WERI-Rb-1 (cell line): Measurements from ENCODE around the gene ZDHHC19.

Experiments
- DNase-seq: peaks from one replicate; pipeline ENCODE4 v3.0.0-alpha.2; 2020
- H3K27ac ChIP-seq: fragments of 250-450 bp; sonication (Bioruptor Pico); 2 replicates; pipeline ENCODE4 v1.5.1; 2020; ENCODE audit warnings: mild to moderate bottlenecking, moderate library complexity
- H3K27me3 ChIP-seq: fragments of 250-450 bp; sonication (Bioruptor Pico); 2 replicates; pipeline ENCODE4 v1.5.1; 2021; ENCODE audit warnings: mild to moderate bottlenecking, low read depth, moderate library complexity; ENCODE audit not compliant: insufficient read depth, severe bottlenecking
- H3K36me3 ChIP-seq: fragments of 250-450 bp; sonication (Bioruptor Pico); 2 replicates; pipeline ENCODE4 v1.5.1; 2020; ENCODE audit warnings: mild to moderate bottlenecking, moderate library complexity
- H3K4me3 ChIP-seq: 2 replicates; pipeline ENCODE4 v1.5.1; 2011; ENCODE audit warnings: low read depth, mild to moderate bottlenecking, control low read depth, low read length
- H3K9me3 ChIP-seq: fragments of 250-450 bp; sonication (Bioruptor Pico); 2 replicates; pipeline ENCODE4 v1.5.1; 2021; ENCODE audit warnings: mild to moderate bottlenecking, moderate library complexity; ENCODE audit not compliant: severe bottlenecking
- CTCF ChIP-seq: IDR thresholded peaks from 2 replicates; pipeline ENCODE4 v1.5.1; 2011; ENCODE audit warnings: low read depth, mild to moderate bottlenecking, control low read depth, inconsistent platforms, low read length

The ZDHHC19 gene

GRCh38 chr3:196156160-196156559, 55.0 kb downstream of the ZDHHC19 start:
- no peak overlapping the region for H3K27ac ChIP-seq
- H3K36me3 ChIP-seq = no peaks in the 10 kb centered on the region
- H3K27me3 ChIP-seq = no peaks in the 10 kb centered on the region
- no peak overlapping the region for H3K4me3 ChIP-seq
- no peak for TF ChIP-seq CTCF
- no peaks in the 10 kb centered on the region for H3K9me3 ChIP-seq
- no peak for DNase-seq

GRCh38 chr3:196150481-196150880, 60.7 kb downstream of the ZDHHC19 start:
- Histone ChIP-seq H3K36me3 (no peaks in the 10 kb centered on the region), H3K9me3 (no peaks in the 10 kb centered on the region), H3K27me3 (no peaks in the 10 kb centered on the region), H3K4me3 (no peak overlapping the region), H3K27ac (no peak overlapping the region)
- TF ChIP-seq CTCF = no peak
- no peak for DNase-seq

GRCh38 chr3:196149831-196150301, 61.3 kb downstream of the ZDHHC19 start:
- Histone ChIP-seq H3K36me3 (no peaks in the 10 kb centered on the region), H3K27me3 (no peaks in the 10 kb centered on the region), H3K27ac (no peak overlapping the region), H3K4me3 (no peak overlapping the region), H3K9me3 (no peaks in the 10 kb centered on the region)
- TF ChIP-seq CTCF = no peak
- DNase-seq = no peak

- no peaks in the 10 kb centered on the region for H3K36me3 ChIP-seq
- no peak for TF ChIP-seq CTCF
- no peaks in the 10 kb centered on the region for H3K27me3 ChIP-seq
- no peak overlapping the region for H3K27ac ChIP-seq
- DNase-seq = no peak
- H3K9me3 ChIP-seq = no peaks in the 10 kb centered on the region
- no peak overlapping the region for H3K4me3 ChIP-seq
Measured at GRCh38 chr3:196149375-196149774, 61.8 kb downstream of the ZDHHC19 start.
